OCI-LY3 (cell line): Measurements from ENCODE around the gene CSRP1.
"Not testable (repeated sequence)": the region's sequence is repeated elsewhere in the genome, so short reads cannot be mapped to it uniquely, and the experiment has no call there.

ENCODE experiments used
- H2AFZ ChIP-seq: fragments of 200-600, 300-600 bp; shearing (Covaris generic); 2 replicates; pipeline ENCODE4 v1.6.0; 2014; ENCODE audit warnings: antibody characterized with exemption, low read depth, low read length
- H3K27ac ChIP-seq: fragments of 200-600, 300-600 bp; sonication (generic); 2 replicates; pipeline ENCODE4 v1.5.1; 2014; ENCODE audit warnings: mild to moderate bottlenecking, low read length, moderate library complexity, mixed read lengths
- H3K27me3 ChIP-seq: fragments of 200-600, 300-600 bp; sonication (generic); 2 replicates; pipeline ENCODE4 v1.6.1; 2014; ENCODE audit warnings: low read depth, low read length, mixed read lengths
- H3K36me3 ChIP-seq: fragments of 200-600, 300-600 bp; sonication (generic); replicated peaks from 2 replicates; pipeline ENCODE3; 2014; ENCODE audit warnings: low read depth, low read length, mixed read lengths
- H3K4me1 ChIP-seq: fragments of 300-600, 200-600 bp; sonication (generic); 2 replicates; pipeline ENCODE4 v1.6.1; 2014; ENCODE audit warnings: low read length, mixed read lengths
- H3K4me2 ChIP-seq: fragments of 200-600, 300-600 bp; sonication (generic); 2 replicates; pipeline ENCODE4 v1.6.1; 2014; ENCODE audit warnings: low read length, mixed read lengths
- H3K4me3 ChIP-seq: fragments of 300-600, 200-600 bp; sonication (generic); 2 replicates; pipeline ENCODE4 v1.5.1; 2014; ENCODE audit warnings: antibody characterized with exemption, mild to moderate bottlenecking, low read length, moderate library complexity
- H3K79me2 ChIP-seq: fragments of 300-600, 200-600 bp; shearing (Covaris generic); 2 replicates; pipeline ENCODE4 v1.6.1; 2014; ENCODE audit warnings: mild to moderate bottlenecking, low read length, mixed read lengths
- H3K9ac ChIP-seq: fragments of 300-600, 200-600 bp; shearing (Covaris generic); 2 replicates; pipeline ENCODE4 v1.6.0; 2014; ENCODE audit warnings: mild to moderate bottlenecking, low read length, moderate library complexity
- H3K9me3 ChIP-seq: fragments of 200-600, 300-600 bp; shearing (Covaris generic); 2 replicates; pipeline ENCODE4 v1.6.1; 2014; ENCODE audit warnings: low read length, mixed read lengths; ENCODE audit not compliant: insufficient read depth
- H4K20me1 ChIP-seq: fragments of 200-600, 300-600 bp; sonication (generic); 2 replicates; pipeline ENCODE4 v1.6.1; 2016; ENCODE audit warnings: low read length, mixed read lengths; ENCODE audit not compliant: insufficient read depth
- CTCF ChIP-seq: fragments of 200-600, 300-600 bp; sonication (generic); IDR thresholded peaks from 2 replicates; pipeline ENCODE4 v1.5.1; 2014; ENCODE audit warnings: antibody characterized with exemption, low read length, low read depth
- EZH2phosphoT487 ChIP-seq: fragments of 200-600 bp; shearing (Covaris generic); IDR thresholded peaks from 2 replicates; pipeline ENCODE4 v1.6.1; 2018; ENCODE audit warnings: antibody characterized with exemption, mixed run types, low read depth

Gene CSRP1

GRCh38 chr1:201553496-201554189 is 46.7 kb upstream of the CSRP1 start:
- Histone ChIP-seq H3K36me3 (no peaks in the 10 kb centered on the region), H3K27ac (no peak overlapping the region), H2AFZ (no peak overlapping the region), H4K20me1 (no peaks in the 10 kb centered on the region), H3K27me3 (peaks cover 3% of the 10 kb centered on the region; the same call in 1 of the 2 replicates), H3K4me2 (no peak overlapping the region), H3K9me3 (no peaks in the 10 kb centered on the region), H3K4me1 (no peaks in the 10 kb centered on the region), H3K9ac (no peak overlapping the region), H3K4me3 (no peak overlapping the region), H3K79me2 (no peaks in the 10 kb centered on the region)
- TF ChIP-seq CTCF (no peak), EZH2phosphoT487 (no peak)

GRCh38 chr1:201552941-201553351 is 46.0 kb upstream of the CSRP1 start:
- no peak for TF ChIP-seq CTCF
- TF ChIP-seq EZH2phosphoT487 = no peak
- Histone ChIP-seq H3K27me3 (peaks cover 3% of the 10 kb centered on the region; the same call in 1 of the 2 replicates), H3K4me2 (no peak overlapping the region), H3K9ac (no peak overlapping the region), H3K4me3 (no peak overlapping the region), H3K36me3 (no peaks in the 10 kb centered on the region), H3K27ac (no peak overlapping the region), H3K9me3 (no peaks in the 10 kb centered on the region), H3K4me1 (no peaks in the 10 kb centered on the region), H3K79me2 (no peaks in the 10 kb centered on the region), H4K20me1 (no peaks in the 10 kb centered on the region), H2AFZ (no peak overlapping the region)

GRCh38 chr1:201551877-201552731 is 45.2 kb upstream of the CSRP1 start:
- Histone ChIP-seq H3K4me1 (no peaks in the 10 kb centered on the region), H3K79me2 (no peaks in the 10 kb centered on the region), H4K20me1 (no peaks in the 10 kb centered on the region), H3K4me3 (no peak overlapping the region), H3K27me3 (peaks cover 3% of the 10 kb centered on the region; the same call in 1 of the 2 replicates), H3K36me3 (no peaks in the 10 kb centered on the region), H2AFZ (no peak overlapping the region), H3K9ac (no peak overlapping the region), H3K27ac (no peak overlapping the region), H3K9me3 (no peaks in the 10 kb centered on the region), H3K4me2 (no peak overlapping the region)
- TF ChIP-seq CTCF (no peak), EZH2phosphoT487 (no peak)

- H4K20me1 ChIP-seq = no peaks in the 10 kb centered on the region
- no peak overlapping the region for H3K27ac ChIP-seq
- no peak overlapping the region for H3K9ac ChIP-seq
- TF ChIP-seq CTCF = no peak
- TF ChIP-seq EZH2phosphoT487 = no peak
- no peak overlapping the region for H3K4me3 ChIP-seq
- 0 out of 2 replicates have a peak, but pooled peaks cover 3% of the 10 kb centered on the region for H3K27me3 ChIP-seq
- no peak overlapping the region for H3K4me2 ChIP-seq
- no peaks in the 10 kb centered on the region for H3K9me3 ChIP-seq
- H3K4me1 ChIP-seq = peaks cover 4% of the 10 kb centered on the region; the same call in 1 of the 2 replicates
- H3K79me2 ChIP-seq = no peaks in the 10 kb centered on the region
- H3K36me3 ChIP-seq = no peaks in the 10 kb centered on the region
- H2AFZ ChIP-seq = no peak overlapping the region
These were observed 44.2 kb upstream of the CSRP1 start for GRCh38 chr1:201551096-201551495.

GRCh38 chr1:201549522-201549921 is 42.6 kb upstream of the CSRP1 start:
- not testable (repeated sequence) for H3K4me2 ChIP-seq, H3K4me1 ChIP-seq, H2AFZ ChIP-seq, H3K9ac ChIP-seq, H3K4me3 ChIP-seq, H3K36me3 ChIP-seq, H3K79me2 ChIP-seq, H4K20me1 ChIP-seq, H3K27me3 ChIP-seq, H3K27ac ChIP-seq, H3K9me3 ChIP-seq
